PC-3 (cell line): Measurements from ENCODE around the gene CYBA.

ENCODE experiments used
- EZH2 ChIP-seq: fragments of 300-600 bp; sonication (generic); IDR thresholded peaks from one replicate; pipeline ENCODE4 v1.6.1; 2017; ENCODE audit warnings: antibody characterized with exemption, mild to moderate bottlenecking, low read length; ENCODE audit not compliant: unreplicated experiment
- EZH2phosphoT487 ChIP-seq: fragments of 300-600 bp; sonication (generic); IDR thresholded peaks from 2 replicates; pipeline ENCODE4 v1.6.1; 2018; ENCODE audit warnings: mild to moderate bottlenecking, antibody characterized with exemption, low read length, borderline replicate concordance
- TF ChIP-seq, protein P1 (sequence below): fragments of 300-600 bp; sonication (generic); conservative IDR thresholded peaks from 2 replicates; pipeline ENCODE4 v1.5.1; 2017; ENCODE audit warnings: antibody characterized with exemption, low read depth, mild to moderate bottlenecking, low read length

GRCh38 chr16:88691129-88691813 is 40.4 kb upstream of the CYBA start:
- TF ChIP-seq, protein P1, sequence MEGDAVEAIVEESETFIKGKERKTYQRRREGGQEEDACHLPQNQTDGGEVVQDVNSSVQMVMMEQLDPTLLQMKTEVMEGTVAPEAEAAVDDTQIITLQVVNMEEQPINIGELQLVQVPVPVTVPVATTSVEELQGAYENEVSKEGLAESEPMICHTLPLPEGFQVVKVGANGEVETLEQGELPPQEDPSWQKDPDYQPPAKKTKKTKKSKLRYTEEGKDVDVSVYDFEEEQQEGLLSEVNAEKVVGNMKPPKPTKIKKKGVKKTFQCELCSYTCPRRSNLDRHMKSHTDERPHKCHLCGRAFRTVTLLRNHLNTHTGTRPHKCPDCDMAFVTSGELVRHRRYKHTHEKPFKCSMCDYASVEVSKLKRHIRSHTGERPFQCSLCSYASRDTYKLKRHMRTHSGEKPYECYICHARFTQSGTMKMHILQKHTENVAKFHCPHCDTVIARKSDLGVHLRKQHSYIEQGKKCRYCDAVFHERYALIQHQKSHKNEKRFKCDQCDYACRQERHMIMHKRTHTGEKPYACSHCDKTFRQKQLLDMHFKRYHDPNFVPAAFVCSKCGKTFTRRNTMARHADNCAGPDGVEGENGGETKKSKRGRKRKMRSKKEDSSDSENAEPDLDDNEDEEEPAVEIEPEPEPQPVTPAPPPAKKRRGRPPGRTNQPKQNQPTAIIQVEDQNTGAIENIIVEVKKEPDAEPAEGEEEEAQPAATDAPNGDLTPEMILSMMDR, result no peak
- TF ChIP-seq EZH2 (no peak), EZH2phosphoT487 (no peak)
